ENCODE results near the gene MTTP.

MTTP gene

DNA sequence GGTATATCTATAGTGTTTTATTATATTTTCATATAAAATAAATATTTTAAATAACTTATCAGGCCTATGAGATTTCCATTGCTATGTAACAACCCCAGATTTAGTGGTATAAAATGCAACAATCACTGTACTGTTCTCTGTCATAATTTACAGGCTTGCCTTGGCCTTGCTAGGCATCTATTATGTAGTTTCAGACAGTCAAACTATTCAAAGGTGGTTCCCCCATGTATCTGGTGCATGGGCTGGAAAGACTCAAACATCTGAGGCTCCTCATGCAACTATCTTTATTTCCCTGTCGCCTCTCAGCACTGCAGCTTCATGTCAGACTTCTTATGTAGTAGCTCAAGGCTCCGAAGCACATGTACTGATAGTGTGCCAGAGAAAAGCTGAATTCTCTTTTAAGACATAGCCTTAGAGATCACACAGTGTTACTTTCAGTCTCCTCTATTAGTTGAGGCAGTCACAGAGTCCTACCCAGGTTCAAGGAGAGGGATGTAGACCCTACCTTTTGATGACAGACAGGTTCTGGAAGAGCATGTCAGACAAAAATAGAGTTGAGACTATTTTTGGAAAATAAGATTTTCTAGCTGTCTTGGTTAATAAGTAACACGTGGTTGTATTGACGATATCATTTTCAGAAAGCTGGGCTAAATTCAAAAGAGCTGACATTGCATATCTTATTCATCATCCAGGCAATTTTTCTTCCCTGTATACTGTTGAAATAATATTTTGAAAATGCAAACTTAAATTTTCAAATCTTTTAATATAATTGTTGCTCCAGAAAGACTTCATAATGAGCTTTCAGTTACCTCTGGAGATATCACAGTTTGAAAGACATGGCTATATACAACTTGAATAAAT is 19.4 kb downstream of the MTTP start:
- DNase-seq (ENCODE audit: low read depth in 1 of 2, low spot score in 1 of 2): no peak

DNA sequence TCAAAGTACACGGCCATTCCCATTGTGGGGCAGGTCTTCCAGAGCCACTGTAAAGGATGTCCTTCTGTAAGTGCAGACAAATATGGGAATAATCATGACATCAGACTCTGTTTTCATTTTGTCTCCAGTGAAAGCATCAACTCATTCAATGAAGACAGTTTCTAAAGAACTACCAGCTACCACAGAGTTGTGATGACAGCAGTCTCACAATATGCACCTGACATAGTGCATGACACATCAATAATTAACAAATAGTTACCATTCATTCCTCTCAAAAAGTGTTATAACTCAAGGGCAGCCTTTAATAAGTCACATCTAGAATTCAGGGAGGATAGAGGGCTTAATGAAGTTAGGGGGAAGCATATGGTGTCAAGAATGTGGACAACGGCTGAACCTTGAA is 20.2 kb downstream of the MTTP start:
- DNase-seq (ENCODE audit: low read depth in 1 of 2, low spot score in 1 of 2): no peak

DNA sequence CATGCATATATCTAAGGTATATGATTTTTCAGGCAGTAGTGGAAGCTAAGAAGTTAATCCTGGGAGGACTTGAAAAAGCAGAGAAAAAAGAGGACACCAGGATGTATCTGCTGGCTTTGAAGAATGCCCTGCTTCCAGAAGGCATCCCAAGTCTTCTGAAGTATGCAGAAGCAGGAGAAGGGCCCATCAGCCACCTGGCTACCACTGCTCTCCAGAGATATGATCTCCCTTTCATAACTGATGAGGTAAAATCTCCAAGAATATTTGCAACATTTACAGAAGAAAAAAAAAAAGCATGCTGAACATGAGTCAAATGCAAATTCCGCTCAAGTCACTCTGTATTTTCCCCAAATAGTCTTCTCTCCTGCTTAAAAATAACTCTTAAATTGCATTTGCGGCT is 32.1 kb downstream of the MTTP start:
- DNase-seq (ENCODE audit: low read depth in 1 of 2, low spot score in 1 of 2): no peak

DNA sequence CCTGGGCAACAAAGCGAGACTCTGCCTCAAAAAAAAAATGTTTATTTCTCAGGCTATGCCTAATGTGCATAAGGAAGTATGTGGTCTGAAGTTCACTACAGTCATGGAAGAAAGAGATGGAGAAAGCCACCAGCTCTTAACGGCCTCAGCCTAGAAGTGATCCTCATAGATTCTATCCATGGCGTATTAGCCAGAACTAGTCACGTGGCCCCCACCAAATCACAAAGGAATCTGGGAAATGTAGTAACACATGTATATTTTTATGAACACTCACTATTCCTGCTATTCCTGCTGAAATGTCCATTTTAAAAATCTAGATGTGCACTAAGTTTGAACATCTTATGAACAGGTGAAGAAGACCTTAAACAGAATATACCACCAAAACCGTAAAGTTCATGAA is 33.8 kb downstream of the MTTP start:
- DNase-seq (ENCODE audit: low read depth in 1 of 2, low spot score in 1 of 2): no peak

DNA sequence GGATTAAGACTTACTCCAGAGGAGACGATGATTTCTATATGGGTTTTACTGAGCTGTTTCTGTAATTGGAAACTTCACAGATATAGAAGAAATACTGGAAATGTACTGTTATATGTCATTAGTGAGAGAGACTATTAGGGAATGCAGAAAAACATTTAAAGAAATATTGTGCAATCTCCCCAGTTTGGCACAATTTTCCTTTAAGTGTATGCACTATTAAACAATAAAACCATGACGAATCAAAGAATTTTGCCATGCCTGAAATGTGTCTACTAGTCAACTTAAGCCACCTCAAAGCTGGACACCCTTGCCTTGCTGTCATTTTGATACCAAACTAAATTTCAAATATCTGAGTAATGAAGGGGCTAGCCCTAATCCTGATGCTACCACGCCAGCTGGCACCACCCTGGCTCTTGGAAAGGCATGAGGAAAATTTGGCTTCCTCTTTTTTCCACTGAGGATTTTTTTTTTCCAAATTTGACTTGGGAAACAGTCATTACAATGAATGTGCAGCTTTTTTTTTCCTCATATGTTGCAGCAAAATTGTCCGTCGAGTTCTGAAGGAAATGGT is 36.1 kb downstream of the MTTP start:
- DNase-seq (ENCODE audit: low read depth in 1 of 2, low spot score in 1 of 2): no peak

DNA sequence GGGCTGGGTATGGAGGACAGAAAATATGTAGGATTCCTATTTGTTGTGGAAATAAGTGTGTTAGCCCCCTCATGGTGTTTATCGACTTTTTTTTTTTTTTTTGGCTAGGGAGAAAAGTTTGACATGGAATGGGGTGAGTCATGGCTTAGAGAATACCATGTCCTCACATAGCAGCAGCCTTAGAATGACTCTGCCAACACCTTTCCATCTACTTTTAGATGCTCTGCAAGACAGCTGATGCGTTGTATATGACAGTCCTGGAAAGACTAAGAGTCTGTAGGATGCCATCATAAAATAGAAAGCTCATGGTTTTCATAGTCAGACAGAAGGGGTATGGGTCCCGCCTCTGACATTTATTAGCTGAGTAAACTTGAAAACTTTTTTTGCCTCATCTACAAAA is 37.7 kb downstream of the MTTP start:
- DNase-seq (ENCODE audit: low read depth in 1 of 2, low spot score in 1 of 2): no peak

DNA sequence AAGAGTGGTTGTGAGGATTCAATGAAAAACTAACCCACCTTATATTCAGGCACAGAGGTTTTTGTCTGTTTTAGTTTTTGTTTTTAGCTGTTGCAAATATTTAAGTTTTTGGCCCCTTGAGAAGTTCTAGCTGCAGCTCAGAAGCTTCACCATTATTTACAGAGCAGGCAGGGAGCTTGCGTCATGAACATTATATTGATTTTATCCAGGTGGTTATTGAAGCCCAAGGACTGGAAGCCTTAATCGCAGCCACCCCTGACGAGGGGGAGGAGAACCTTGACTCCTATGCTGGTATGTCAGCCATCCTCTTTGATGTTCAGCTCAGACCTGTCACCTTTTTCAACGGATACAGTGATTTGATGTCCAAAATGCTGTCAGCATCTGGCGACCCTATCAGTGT is 38.1 kb downstream of the MTTP start:
- DNase-seq (ENCODE audit: low read depth in 1 of 2, low spot score in 1 of 2): no peak

DNA sequence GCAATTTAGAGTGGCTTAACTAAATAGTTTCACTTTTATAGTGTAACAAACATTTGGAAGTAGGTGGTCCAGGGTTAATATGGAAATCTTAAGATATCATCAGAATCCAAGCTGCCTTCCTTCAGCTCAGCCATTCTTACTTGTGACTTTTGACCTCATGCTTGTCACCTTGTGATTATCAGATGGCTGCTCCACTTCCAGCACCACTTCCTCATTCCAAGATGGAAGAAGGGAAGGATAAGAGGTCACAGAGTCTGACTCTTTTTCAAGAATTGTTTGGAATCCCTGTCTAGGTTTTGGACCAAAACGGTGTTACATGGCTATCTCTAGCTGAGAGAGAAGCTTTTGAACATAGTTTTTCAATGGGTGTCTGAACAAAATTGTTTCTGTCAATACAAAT is 39.9 kb downstream of the MTTP start:
- no peak for DNase-seq (ENCODE audit: low read depth in 1 of 2, low spot score in 1 of 2)

DNA sequence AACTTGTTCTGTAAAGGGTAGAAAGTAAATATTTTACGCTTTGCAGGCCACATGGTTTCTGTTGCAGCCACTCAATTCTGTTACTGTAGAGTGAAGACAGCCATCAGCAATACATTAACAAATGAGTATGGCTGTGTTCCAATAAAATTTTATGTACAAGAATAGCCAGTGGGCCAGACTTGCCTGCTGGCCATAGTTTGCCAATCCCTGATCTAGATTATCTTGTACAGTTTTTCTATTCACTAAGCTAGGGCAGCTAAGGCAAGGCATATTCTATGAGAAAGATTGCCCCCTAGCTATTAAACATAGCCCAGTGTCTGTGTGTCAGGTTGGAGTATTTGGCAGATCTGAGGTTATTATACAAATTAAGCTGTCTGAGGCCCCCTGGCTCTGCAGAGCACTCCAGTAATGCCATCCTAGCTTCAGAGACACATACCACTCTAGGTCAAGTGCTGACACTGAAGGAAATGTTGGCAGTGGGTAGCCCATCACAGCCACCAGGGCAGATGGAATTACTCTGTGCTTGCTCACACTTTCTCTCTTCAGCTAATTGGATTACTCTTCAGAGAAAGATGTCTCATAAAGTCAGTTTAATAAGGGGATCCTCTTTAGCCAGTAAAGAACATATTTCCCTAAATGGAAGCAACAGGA is 40.7 kb downstream of the MTTP start:
- no peak for DNase-seq (ENCODE audit: low read depth in 1 of 2, low spot score in 1 of 2)

DNA sequence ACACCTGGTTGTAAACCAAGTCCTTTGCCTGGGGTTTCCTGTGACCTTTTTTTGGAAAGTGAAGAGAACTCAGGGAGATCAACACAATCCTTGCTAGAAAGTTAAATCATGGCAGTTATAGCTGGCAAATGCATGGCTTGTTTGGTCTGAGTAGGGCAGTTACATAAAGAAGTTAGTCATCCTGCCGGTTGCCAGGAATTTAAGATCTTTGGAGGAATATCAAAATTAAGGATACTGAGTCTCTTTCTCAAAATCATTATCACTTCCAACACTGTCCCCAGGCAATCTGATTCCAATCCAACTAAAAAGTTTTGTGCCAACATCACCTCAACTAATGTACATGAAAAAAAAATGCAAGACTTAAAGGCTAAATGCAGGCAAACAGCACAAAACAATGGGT is 42.8 kb downstream of the MTTP start:
- no peak for DNase-seq (ENCODE audit: low read depth in 1 of 2, low spot score in 1 of 2)

DNA sequence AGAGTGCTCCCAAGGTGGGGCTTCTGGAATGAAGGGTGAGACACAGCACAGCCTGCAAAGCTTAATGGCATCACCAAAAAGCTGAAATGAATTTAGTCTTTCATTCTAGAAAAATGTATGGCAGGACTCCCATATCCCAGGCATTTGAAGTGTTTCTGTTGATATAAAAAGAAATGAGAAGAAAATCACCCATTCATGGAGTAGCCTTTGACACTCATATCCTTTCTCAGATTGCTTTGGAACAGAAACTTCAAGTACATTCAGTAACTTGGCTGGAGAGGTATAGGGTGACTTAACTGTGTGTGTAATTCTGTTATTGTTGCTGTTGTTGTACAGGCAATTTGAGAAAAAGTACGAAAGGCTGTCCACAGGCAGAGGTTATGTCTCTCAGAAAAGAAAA is 47.7 kb downstream of the MTTP start:
- no peak for DNase-seq (ENCODE audit: low read depth in 1 of 2, low spot score in 1 of 2)

DNA sequence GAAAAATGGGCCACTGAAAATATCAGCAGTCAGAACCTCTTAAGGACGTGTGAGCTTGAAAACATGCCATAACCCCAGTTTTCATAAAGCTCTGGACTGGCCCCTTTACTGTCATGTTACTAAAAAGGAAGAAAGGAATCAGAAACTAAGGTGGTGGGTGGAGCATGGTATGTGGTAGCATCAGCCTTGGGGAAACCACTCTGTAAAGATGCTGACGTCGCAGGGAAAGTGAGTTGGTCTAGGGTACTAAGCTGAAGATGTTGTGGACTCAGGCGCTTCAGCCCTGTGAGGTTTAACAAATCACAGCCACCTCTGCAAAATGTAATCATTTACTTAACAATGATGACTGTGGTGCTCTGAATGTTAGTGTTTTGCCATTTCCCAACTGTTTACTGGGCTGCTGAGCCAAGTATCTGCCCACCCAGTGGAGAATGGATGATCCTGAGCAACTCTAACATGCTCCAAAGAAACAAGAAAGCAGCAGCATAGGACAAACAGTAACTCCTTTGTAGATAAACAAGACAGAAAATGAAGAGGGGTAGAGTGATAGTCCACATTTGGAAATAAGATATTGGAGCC is 49.6 kb downstream of the MTTP start:
- no peak for DNase-seq (ENCODE audit: low read depth in 1 of 2, low spot score in 1 of 2)

DNA sequence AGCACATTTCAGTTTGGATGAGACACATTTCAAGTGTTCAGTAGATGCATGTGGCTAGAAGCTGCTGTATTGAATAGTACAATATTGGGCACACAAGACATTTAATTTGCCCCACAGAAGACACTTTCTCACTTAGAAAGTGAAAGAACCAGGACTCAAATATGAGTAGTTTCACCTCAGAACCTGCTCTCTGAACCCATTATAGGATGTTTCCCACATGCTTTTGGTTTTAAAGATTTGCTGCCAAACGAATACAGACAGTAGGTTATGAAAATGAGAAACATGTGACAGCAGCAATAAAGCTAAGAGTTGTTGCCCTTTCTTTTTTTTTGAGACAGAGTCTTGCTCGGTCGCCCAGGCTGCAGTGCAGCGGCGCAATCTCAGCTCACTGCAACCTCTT is 50.7 kb downstream of the MTTP start:
- DNase-seq (ENCODE audit: low read depth in 1 of 2, low spot score in 1 of 2): no peak

DNA sequence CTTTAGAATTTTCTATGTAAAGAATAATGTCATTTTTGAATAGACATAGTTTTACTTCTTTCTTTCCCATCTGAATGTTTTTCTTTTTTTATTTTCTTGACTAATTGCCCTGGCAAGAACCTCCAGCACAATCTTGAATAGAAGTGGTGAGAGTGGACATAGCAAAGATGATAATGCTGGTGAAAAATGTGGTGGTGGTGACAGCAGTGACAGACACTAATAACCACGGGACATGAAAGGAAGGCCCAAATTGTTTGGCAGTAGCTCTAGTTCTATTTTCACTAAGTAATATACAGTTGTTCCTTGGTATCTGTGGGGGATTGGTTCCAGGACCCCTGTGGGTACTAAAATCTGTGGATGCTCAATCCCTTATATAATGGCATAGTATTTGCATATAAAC is 53.4 kb downstream of the MTTP start:
- no peak for DNase-seq (ENCODE audit: low read depth in 1 of 2, low spot score in 1 of 2)

DNA sequence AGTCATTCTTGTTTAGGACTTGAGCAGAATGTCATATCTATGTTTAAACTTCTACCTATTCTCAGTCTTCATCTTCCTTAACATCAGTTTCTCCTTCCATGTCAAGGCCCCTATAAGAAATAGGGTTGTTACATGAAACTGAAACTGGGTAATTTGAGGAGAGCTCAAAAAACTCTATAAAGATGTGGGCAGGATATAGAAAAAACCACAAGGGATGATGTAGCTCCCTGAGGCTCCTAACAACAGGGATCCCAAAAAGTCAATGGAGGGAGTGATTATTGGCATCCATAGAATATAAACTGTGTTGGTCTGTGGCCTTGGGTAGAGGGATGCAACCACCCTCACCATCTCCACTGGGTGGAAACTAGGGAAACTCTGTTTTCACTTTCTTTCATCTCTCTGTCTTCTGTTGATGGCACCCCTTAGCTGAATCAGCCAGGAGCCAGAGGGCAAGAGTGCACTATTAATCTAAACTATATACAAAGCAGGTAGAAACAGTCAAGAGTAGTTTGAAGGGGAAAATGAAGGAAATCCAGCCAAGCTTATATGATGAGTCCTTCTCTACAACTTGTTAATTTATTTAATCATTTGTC is 55.4 kb downstream of the MTTP start:
- no peak for DNase-seq (ENCODE audit: low read depth in 1 of 2, low spot score in 1 of 2)

DNA sequence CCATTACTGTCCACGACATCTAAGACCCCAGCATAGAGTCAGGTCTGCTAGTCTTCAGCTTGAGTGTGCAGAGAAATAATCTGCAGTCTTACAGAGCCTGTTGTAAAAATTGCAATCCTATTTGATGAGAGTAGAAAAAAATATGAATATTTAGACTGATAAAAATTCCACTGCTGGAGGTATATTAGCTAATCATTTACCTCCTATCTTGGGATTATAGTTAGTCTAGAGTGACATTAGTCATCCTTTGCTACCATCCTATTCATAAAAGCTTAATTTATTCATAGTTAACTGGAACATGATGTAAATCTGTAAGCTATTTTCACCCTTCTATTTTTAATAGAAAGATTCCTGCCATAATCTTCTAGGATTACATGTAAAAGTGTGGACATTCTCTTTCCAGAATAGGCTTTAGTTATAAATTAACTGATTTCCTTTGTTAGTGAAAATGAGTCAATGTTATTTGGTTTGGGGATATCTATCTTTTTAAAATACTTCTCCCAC is 56.3 kb downstream of the MTTP start:
- DNase-seq (ENCODE audit: low read depth in 1 of 2, low spot score in 1 of 2): no peak

DNA sequence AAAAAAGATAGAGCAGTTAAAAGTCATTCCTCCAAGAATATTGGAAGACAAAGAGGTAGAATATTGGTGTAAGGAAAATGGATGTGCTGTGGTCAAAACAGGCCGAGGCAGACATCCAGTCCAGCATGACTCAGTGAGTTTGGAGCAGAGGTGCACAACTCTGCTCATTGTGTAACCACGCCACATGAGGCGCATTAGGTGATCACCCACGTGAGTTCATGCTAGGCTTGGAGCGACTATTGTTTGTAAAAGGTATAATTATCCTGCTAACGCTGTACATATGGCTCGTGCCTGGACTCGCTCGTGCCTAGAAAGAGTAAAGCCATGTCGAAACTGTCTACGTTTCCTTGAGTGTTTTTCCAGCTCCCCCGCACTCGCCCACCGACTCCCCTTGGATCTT is 59.1 kb downstream of the MTTP start:
- no peak for DNase-seq (ENCODE audit: low read depth in 1 of 2, low spot score in 1 of 2)

DNA sequence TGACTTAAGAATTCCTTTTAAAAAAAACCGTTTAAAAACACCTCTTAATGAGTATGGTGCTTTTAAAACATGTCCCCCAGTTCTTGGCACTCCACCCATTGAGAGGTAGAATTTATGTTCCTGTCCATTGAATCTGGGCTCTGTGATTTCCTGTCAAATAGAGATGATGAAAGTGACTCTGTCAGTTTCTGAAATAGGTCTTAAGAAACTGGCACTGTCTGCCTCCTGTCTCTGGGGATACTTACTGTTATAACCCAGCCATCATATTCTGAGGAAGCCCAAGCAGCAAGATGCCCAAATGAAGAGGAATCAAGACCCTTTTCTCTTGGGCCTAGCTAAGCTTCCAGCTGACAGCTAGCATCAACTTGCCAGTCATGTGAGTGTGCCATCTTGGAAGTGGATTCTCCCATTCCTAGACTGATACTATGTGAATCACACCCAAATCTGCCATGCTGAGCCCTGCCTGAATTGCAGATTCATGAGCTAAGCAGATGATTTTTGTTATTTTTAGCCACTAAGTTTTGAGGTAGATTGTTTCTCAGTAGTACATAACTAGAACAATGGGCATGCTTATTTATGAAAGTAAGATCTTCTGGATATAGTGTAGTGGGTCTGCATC is 60.2 kb downstream of the MTTP start:
- no peak for DNase-seq (ENCODE audit: low read depth in 1 of 2, low spot score in 1 of 2)

DNA sequence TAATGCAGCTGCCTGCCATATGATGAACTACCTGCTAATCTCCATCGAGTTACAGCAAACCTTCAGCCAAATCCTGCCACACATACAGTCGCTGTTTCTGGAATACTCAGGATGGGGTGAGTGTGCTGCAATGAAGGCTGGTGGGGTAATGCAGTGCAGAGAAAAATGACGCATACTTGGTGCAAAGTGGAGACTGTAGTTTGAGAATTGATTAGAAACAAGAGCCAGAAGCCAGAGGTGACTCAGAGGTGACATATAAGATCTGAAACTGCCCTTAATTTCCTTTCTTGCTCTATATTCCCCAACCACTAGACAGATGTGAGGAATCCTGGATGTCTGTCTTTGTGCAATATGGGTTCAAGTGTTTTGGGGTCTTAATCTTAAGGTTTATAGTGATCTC is 61.0 kb downstream of the MTTP start:
- DNase-seq (ENCODE audit: low read depth in 1 of 2, low spot score in 1 of 2): no peak

DNA sequence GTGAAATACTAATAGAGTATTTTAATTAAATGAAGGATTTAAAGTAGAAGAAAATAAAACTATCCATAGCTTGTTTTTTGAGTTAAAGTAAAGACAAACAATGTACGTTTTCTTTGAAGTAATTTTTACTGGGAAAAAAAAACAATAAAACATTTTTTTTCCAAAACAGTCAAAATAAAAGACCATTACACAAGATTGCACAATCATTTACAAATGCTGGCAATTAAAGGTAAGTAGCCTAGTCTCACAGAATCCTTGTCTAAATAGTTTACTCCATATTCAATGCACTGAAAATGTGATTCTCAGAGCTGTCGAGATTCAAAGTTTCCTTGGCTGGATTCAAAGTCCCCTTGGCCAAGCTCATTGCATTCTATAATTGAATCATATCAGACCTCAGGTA is 61.8 kb downstream of the MTTP start:
- DNase-seq (ENCODE audit: low read depth in 1 of 2, low spot score in 1 of 2): no peak

DNA sequence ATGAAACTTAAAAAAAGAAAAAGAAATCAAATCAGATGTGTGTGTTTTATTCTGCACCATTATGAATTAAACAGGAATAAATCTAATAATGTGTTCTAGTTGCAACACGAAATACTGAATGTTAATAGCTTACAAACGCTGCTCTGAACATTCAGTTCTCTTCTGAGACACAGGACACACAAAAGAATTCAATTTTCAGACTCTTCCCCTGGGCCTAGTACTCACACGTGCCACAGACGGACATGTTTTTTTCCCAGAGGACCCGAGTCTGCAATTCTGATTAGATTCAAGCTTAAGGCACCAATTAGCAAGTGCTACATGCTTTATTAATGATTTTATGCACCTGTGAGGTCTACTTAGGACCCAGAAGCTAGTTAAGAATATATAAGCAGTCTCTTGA is 62.5 kb downstream of the MTTP start:
- DNase-seq (ENCODE audit: low read depth in 1 of 2, low spot score in 1 of 2): no peak
